GM06990 (cell line): ENCODE measurements around the gene SLC34A1.

ENCODE experiments used
- DNase-seq: peaks from one replicate; pipeline ENCODE4 v3.0.0-alpha.2; 2011; ENCODE audit not compliant: insufficient read length; ENCODE audit errors: extremely low read depth
- H3K27me3 ChIP-seq: replicated peaks from 2 replicates; pipeline ENCODE4 v1.6.0; 2011; ENCODE audit warnings: low read length; ENCODE audit not compliant: control insufficient read depth, insufficient read depth
- H3K36me3 ChIP-seq: 2 replicates; pipeline ENCODE4 v1.5.1; 2011; ENCODE audit warnings: low read length; ENCODE audit not compliant: control insufficient read depth, insufficient read depth
- H3K4me3 ChIP-seq: replicated peaks from 2 replicates; pipeline ENCODE4 v1.5.1; 2011; ENCODE audit warnings: low read depth, mild to moderate bottlenecking, control low read depth, low read length
- TF ChIP-seq, protein P1 (sequence below): IDR thresholded peaks from 2 replicates; pipeline ENCODE4 v1.5.1; 2011; ENCODE audit warnings: low read length, control low read depth, mild to moderate bottlenecking, inconsistent platforms; ENCODE audit not compliant: insufficient read depth, poor library complexity, severe bottlenecking

SLC34A1 gene

GRCh38 chr5:177384134-177384533 is at the start of gene SLC34A1:
Gene SLC34A1, plus strand, starts transcription at chr5:177384434. Its CDS starts 1,308 bp downstream, at chr5:177385742.
- Histone ChIP-seq H3K27me3 (no peaks in the 10 kb centered on the region; the same call in 1 of the 2 replicates), H3K36me3 (no peaks in the 10 kb centered on the region), H3K4me3 (no peak within 1 kb of the TSS)
- TF ChIP-seq, protein P1, sequence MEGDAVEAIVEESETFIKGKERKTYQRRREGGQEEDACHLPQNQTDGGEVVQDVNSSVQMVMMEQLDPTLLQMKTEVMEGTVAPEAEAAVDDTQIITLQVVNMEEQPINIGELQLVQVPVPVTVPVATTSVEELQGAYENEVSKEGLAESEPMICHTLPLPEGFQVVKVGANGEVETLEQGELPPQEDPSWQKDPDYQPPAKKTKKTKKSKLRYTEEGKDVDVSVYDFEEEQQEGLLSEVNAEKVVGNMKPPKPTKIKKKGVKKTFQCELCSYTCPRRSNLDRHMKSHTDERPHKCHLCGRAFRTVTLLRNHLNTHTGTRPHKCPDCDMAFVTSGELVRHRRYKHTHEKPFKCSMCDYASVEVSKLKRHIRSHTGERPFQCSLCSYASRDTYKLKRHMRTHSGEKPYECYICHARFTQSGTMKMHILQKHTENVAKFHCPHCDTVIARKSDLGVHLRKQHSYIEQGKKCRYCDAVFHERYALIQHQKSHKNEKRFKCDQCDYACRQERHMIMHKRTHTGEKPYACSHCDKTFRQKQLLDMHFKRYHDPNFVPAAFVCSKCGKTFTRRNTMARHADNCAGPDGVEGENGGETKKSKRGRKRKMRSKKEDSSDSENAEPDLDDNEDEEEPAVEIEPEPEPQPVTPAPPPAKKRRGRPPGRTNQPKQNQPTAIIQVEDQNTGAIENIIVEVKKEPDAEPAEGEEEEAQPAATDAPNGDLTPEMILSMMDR = no peak
- no peak for DNase-seq

GRCh38 chr5:177334781-177335700 is 49.2 kb upstream of the SLC34A1 start:
- DNase-seq = no peak
- Histone ChIP-seq H3K4me3 (no peak overlapping the region), H3K27me3 (no peaks in the 10 kb centered on the region), H3K36me3 (peaks cover 64% of the 10 kb centered on the region)
- TF ChIP-seq, protein P1 = no peak

DNA sequence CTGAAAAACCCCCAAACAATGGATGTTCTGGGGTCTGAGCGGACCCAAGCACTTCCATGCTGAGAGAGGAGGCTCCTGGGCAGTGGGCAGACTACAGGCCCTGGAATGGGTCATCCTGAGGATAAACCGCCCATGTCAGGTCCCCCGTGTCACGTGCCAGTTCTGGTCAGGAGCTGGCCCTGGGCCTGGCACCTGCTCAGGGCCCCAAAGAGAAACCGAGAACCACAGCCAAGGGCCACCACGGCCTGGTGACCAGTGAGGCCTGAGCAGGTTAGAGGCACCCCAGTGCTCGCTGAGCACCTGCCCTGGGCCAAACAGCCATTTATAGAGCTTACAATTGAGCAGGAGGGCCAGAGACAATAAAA is 48.6 kb upstream of the SLC34A1 start:
- no peak overlapping the region for H3K4me3 ChIP-seq
- no peaks in the 10 kb centered on the region for H3K27me3 ChIP-seq
- DNase-seq = no peak
- TF ChIP-seq, protein P1 = no peak
- H3K36me3 ChIP-seq = peaks cover 59% of the 10 kb centered on the region

DNA sequence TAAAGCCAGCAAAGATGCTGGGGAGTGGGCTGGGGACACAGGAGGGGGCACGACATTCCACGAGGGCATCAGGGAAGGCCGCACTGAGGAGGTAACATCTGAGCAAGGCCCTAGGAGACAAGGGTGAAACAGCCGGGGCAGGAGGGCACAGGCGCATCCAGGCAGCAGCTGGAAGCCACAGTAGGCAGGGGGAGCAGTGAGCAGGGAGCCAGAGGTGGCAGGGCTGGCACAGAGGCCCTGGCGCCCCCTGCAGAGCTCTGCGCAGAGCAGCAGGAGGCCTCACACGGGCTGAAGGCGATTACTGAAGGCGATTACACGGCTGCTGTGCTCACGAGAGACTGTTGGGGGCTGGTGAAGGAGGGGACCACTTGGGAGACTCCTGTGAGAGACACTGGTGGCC is 48.1 kb upstream of the SLC34A1 start:
- no peak overlapping the region for H3K4me3 ChIP-seq
- no peak for DNase-seq
- TF ChIP-seq, protein P1 = peak; percentile 49
- H3K36me3 ChIP-seq = peaks cover 55% of the 10 kb centered on the region
- H3K27me3 ChIP-seq = no peaks in the 10 kb centered on the region

DNA sequence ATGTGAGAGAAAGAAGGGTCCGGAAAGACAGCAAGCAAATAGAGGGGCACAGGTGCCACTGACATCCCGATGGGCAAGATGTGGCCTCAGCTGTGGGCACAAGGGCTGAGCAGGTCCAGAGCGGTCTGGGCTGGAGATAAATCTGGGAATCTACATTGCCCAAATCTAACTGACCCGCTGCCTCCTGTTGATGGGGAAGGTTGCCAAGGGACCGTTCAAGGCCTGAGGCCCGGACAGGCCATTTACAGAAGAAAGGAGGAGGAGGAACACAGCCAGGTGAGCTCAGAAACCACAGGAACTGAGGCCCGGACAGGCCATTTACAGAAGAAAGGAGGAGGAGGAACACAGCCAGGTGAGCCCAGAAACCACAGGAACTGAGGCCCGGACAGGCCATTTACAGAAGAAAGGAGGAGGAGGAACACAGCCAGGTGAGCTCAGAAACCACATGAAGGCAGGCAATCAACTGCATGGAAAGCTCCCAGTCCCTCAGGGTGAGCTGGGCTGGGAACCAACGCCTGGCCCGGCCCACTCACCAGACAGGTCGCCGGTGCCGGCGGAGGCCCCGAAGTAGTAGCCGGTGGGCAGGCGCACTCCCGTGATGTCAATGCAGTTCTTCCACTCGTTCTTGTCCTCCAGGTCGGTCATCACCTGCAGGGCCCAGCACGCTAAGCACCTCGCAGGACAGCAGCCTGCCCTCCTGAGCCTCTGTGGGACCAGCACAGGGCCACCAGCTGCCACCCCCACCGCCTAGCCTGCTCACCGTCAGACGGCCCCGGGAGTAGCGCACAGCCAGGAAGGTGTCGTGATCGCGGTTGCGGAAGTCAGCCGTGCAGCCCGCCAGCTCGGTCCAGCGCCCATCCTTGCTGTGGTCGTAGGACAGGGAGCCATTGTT is 47.4 kb upstream of the SLC34A1 start:
- Histone ChIP-seq H3K4me3 (no peak overlapping the region), H3K27me3 (no peaks in the 10 kb centered on the region), H3K36me3 (peaks cover 51% of the 10 kb centered on the region)
- TF ChIP-seq, protein P1 = no peak
- no peak for DNase-seq
